Measurements from ENCODE around the gene MAP3K2.

MAP3K2 gene

DNA sequence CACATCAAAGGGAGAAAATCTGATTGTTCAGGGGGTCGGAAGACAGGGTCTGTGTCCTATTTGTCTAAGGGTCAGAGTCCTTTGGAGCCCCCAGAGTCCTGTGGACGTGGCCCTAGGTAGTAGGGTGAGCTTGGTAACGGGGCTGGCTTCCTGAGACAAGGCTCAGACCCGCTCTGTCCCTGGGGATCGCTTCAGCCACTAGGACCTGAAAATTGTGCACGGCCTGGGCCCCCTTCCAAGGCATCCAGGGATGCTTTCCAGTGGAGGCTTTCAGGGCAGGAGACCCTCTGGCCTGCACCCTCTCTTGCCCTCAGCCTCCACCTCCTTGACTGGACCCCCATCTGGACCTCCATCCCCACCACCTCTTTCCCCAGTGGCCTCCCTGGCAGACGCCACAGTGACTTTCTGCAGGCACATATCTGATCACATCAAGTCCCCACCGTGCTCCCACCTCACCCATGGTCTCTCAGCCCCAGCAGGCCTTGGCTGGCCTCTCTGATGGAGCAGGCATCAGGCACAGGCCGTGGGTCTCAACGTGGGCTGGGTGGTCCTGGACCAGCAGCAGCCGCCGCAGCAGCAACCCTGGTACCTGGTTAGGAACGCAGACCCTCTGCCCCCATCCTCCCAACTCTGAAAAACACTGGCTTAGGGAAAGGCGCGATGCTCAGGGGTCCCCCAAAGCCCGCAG, 34.2 kb upstream of the MAP3K2 start:
- H2BK5ac ChIP-seq (ENCODE audit: low read length) = no peak overlapping the region
- no CpG with 5 or more reads among the region's 16 CpGs for WGBS (ENCODE audit: extremely low coverage, insufficient coverage, low lambda C conversion rate)
- no peak overlapping the region for H2BK15ac ChIP-seq (replicated peaks; ENCODE audit: low read depth)
- no peak overlapping the region for H2BK120ac ChIP-seq (ENCODE audit: low read depth, low read length)
- H3K18ac ChIP-seq (ENCODE audit: low read length) = no peak overlapping the region
- H3K27me3 ChIP-seq (ENCODE audit: insufficient read depth, low read length, poor library complexity) = no peaks in the 10 kb centered on the region
- no peak overlapping the region for H4K5ac ChIP-seq (ENCODE audit: low read length)
- H2AK5ac ChIP-seq (ENCODE audit: low read length) = no peak overlapping the region
- no peak overlapping the region for H3K4me2 ChIP-seq (ENCODE audit: low read length)
- H3K4me1 ChIP-seq (ENCODE audit: control insufficient read depth, low read depth, low read length) = no peaks in the 10 kb centered on the region
- H3K27ac ChIP-seq (ENCODE audit: low read depth, low read length) = no peak overlapping the region
- H3K36me3 ChIP-seq (ENCODE audit: control insufficient read depth, insufficient read depth, low read length) = no peaks in the 10 kb centered on the region
- H3K23ac ChIP-seq (ENCODE audit: low read length) = no peak overlapping the region
- H3K79me2 ChIP-seq (ENCODE audit: control insufficient read depth, insufficient read depth, low read length) = no peaks in the 10 kb centered on the region
- no peak overlapping the region for H4K8ac ChIP-seq (ENCODE audit: low read depth, low read length)
- no peak overlapping the region for H3K4me3 ChIP-seq (ENCODE audit: low read length)
- H3K56ac ChIP-seq (ENCODE audit: low read length) = no peak overlapping the region
- no peak for DNase-seq
- no peak overlapping the region for H3K9ac ChIP-seq (ENCODE audit: low read length)
- no peak overlapping the region for H3K4ac ChIP-seq (ENCODE audit: low read depth, low read length)
- no peaks in the 10 kb centered on the region for H3K79me1 ChIP-seq (ENCODE audit: low read length)

DNA sequence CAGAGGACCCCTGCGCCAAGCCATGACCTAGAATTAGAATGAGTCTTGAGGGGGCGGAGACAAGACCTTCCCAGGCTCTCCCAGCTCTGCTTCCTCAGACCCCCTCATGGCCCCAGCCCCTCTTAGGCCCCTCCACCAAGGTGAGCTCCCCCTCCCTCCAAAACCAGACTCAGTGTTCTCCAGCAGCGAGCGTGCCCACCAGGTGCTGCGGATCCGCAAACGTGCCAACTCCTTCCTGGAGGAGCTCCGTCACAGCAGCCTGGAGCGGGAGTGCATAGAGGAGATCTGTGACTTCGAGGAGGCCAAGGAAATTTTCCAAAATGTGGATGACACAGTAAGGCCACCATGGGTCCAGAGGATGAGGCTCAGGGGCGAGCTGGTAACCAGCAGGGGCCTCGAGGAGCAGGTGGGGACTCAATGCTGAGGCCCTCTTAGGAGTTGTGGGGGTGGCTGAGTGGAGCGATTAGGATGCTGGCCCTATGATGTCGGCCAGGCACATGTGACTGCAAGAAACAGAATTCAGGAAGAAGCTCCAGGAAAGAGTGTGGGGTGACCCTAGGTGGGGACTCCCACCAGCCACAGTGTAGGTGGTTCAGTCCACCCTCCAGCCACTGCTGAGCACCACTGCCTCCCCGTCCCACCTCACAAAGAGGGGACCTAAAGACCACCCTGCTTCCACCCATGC, 33.5 kb upstream of the MAP3K2 start:
- H3K27ac ChIP-seq (ENCODE audit: low read depth, low read length) = no peak overlapping the region
- H2BK120ac ChIP-seq (ENCODE audit: low read depth, low read length) = no peak overlapping the region

DNA sequence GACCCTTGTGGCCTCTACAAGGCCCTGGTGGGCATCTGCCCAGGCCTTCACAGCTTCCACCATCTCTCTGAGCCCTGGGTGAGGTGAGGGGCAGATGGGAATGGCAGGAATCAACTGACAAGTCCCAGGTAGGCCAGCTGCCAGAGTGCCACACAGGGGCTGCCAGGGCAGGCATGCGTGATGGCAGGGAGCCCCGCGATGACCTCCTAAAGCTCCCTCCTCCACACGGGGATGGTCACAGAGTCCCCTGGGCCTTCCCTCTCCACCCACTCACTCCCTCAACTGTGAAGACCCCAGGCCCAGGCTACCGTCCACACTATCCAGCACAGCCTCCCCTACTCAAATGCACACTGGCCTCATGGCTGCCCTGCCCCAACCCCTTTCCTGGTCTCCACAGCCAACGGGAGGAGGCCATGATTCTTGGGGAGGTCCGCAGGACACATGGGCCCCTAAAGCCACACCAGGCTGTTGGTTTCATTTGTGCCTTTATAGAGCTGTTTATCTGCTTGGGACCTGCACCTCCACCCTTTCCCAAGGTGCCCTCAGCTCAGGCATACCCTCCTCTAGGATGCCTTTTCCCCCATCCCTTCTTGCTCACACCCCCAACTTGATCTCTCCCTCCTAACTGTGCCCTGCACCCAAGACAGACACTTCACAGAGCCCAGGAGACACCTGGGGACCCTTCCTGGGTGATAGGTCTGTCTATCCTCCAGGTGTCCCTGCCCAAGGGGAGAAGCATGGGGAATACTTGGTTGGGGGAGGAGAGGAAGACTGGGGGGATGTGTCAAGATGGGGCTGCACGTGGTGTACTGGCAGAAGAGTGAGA, 32.5 kb upstream of the MAP3K2 start:
- WGBS (ENCODE audit: extremely low coverage, insufficient coverage, low lambda C conversion rate) = no CpG with 5 or more reads among the region's 8 CpGs
- H2AK5ac ChIP-seq (ENCODE audit: low read length) = no peak overlapping the region
- DNase-seq = no peak
- no peak overlapping the region for H3K4me2 ChIP-seq (ENCODE audit: low read length)
- H3K36me3 ChIP-seq (ENCODE audit: control insufficient read depth, insufficient read depth, low read length) = no peaks in the 10 kb centered on the region
- no peak overlapping the region for H2BK120ac ChIP-seq (ENCODE audit: low read depth, low read length)
- H3K79me1 ChIP-seq (ENCODE audit: low read length) = no peaks in the 10 kb centered on the region
- H3K9ac ChIP-seq (ENCODE audit: low read length) = no peak overlapping the region
- H3K27me3 ChIP-seq (ENCODE audit: insufficient read depth, low read length, poor library complexity) = no peaks in the 10 kb centered on the region
- H4K5ac ChIP-seq (ENCODE audit: low read length) = no peak overlapping the region
- no peak overlapping the region for H3K4me3 ChIP-seq (ENCODE audit: low read length)
- no peak overlapping the region for H3K23ac ChIP-seq (ENCODE audit: low read length)
- no peak overlapping the region for H3K56ac ChIP-seq (ENCODE audit: low read length)
- H3K27ac ChIP-seq (ENCODE audit: low read depth, low read length) = no peak overlapping the region
- H2BK5ac ChIP-seq (ENCODE audit: low read length) = no peak overlapping the region
- H3K4me1 ChIP-seq (ENCODE audit: control insufficient read depth, low read depth, low read length) = no peaks in the 10 kb centered on the region
- no peak overlapping the region for H4K8ac ChIP-seq (ENCODE audit: low read depth, low read length)
- H3K18ac ChIP-seq (ENCODE audit: low read length) = no peak overlapping the region
- H3K4ac ChIP-seq (ENCODE audit: low read depth, low read length) = no peak overlapping the region
- no peak overlapping the region for H2BK15ac ChIP-seq (replicated peaks; ENCODE audit: low read depth)
- no peaks in the 10 kb centered on the region for H3K79me2 ChIP-seq (ENCODE audit: control insufficient read depth, insufficient read depth, low read length)

More for the DNA sequence above, 33.5 kb upstream of the MAP3K2 start:
- Histone ChIP-seq H3K4me1 (ENCODE audit: control insufficient read depth, low read depth, low read length) (no peaks in the 10 kb centered on the region), H2BK5ac (ENCODE audit: low read length) (no peak overlapping the region), H3K9ac (ENCODE audit: low read length) (no peak overlapping the region), H3K4me2 (ENCODE audit: low read length) (no peak overlapping the region), H3K79me2 (ENCODE audit: control insufficient read depth, insufficient read depth, low read length) (no peaks in the 10 kb centered on the region), H3K36me3 (ENCODE audit: control insufficient read depth, insufficient read depth, low read length) (no peaks in the 10 kb centered on the region), H3K27me3 (ENCODE audit: insufficient read depth, low read length, poor library complexity) (no peaks in the 10 kb centered on the region), H2BK15ac (replicated peaks; ENCODE audit: low read depth) (no peak overlapping the region), H3K23ac (ENCODE audit: low read length) (no peak overlapping the region), H3K79me1 (ENCODE audit: low read length) (no peaks in the 10 kb centered on the region), H2AK5ac (ENCODE audit: low read length) (no peak overlapping the region), H4K8ac (ENCODE audit: low read depth, low read length) (no peak overlapping the region), H3K18ac (ENCODE audit: low read length) (no peak overlapping the region), H3K4ac (ENCODE audit: low read depth, low read length) (no peak overlapping the region), H4K5ac (ENCODE audit: low read length) (no peak overlapping the region), H3K4me3 (ENCODE audit: low read length) (no peak overlapping the region), H3K56ac (ENCODE audit: low read length) (no peak overlapping the region)
- WGBS (ENCODE audit: extremely low coverage, insufficient coverage, low lambda C conversion rate) = no CpG with 5 or more reads among the region's 15 CpGs
- no peak for DNase-seq

DNA sequence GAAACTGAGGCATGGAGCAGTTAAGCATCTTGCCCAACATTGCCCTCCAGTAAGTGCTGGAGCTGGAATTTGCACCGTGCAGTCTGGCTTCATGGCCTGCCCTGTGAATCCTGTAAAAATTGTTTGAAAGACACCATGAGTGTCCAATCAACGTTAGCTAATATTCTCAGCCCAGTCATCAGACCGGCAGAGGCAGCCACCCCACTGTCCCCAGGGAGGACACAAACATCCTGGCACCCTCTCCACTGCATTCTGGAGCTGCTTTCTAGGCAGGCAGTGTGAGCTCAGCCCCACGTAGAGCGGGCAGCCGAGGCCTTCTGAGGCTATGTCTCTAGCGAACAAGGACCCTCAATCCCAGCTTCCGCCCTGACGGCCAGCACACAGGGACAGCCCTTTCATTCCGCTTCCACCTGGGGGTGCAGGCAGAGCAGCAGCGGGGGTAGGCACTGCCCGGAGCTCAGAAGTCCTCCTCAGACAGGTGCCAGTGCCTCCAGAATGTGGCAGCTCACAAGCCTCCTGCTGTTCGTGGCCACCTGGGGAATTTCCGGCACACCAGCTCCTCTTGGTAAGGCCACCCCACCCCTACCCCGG, 31.8 kb upstream of the MAP3K2 start:
- no peak overlapping the region for H3K56ac ChIP-seq (ENCODE audit: low read length)
- DNase-seq = no peak
- no peak overlapping the region for H4K5ac ChIP-seq (ENCODE audit: low read length)
- no peak overlapping the region for H3K4ac ChIP-seq (ENCODE audit: low read depth, low read length)
- H3K4me1 ChIP-seq (ENCODE audit: control insufficient read depth, low read depth, low read length) = no peaks in the 10 kb centered on the region
- H3K27me3 ChIP-seq (ENCODE audit: insufficient read depth, low read length, poor library complexity) = no peaks in the 10 kb centered on the region
- no peak overlapping the region for H2AK5ac ChIP-seq (ENCODE audit: low read length)
- no peak overlapping the region for H2BK5ac ChIP-seq (ENCODE audit: low read length)
- H4K8ac ChIP-seq (ENCODE audit: low read depth, low read length) = no peak overlapping the region
- no peak overlapping the region for H3K18ac ChIP-seq (ENCODE audit: low read length)
- no peak overlapping the region for H3K27ac ChIP-seq (ENCODE audit: low read depth, low read length)
- H3K79me2 ChIP-seq (ENCODE audit: control insufficient read depth, insufficient read depth, low read length) = no peaks in the 10 kb centered on the region
- H2BK15ac ChIP-seq (replicated peaks; ENCODE audit: low read depth) = no peak overlapping the region
- H3K4me2 ChIP-seq (ENCODE audit: low read length) = no peak overlapping the region
- H2BK120ac ChIP-seq (ENCODE audit: low read depth, low read length) = no peak overlapping the region
- H3K9ac ChIP-seq (ENCODE audit: low read length) = no peak overlapping the region
- H3K79me1 ChIP-seq (ENCODE audit: low read length) = no peaks in the 10 kb centered on the region
- no peaks in the 10 kb centered on the region for H3K36me3 ChIP-seq (ENCODE audit: control insufficient read depth, insufficient read depth, low read length)
- no peak overlapping the region for H3K23ac ChIP-seq (ENCODE audit: low read length)
- H3K4me3 ChIP-seq (ENCODE audit: low read length) = no peak overlapping the region
- WGBS (ENCODE audit: extremely low coverage, insufficient coverage, low lambda C conversion rate) = no CpG with 5 or more reads among the region's 15 CpGs

DNA sequence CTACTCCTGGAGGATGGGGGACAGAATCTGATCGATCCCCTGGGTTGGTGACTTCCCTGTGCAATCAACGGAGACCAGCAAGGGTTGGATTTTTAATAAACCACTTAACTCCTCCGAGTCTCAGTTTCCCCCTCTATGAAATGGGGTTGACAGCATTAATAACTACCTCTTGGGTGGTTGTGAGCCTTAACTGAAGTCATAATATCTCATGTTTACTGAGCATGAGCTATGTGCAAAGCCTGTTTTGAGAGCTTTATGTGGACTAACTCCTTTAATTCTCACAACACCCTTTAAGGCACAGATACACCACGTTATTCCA, 31.3 kb upstream of the MAP3K2 start:
- Histone ChIP-seq H3K56ac (ENCODE audit: low read length) (no peak overlapping the region), H3K23ac (ENCODE audit: low read length) (no peak overlapping the region), H3K79me2 (ENCODE audit: control insufficient read depth, insufficient read depth, low read length) (no peaks in the 10 kb centered on the region), H2BK15ac (replicated peaks; ENCODE audit: low read depth) (no peak overlapping the region), H3K36me3 (ENCODE audit: control insufficient read depth, insufficient read depth, low read length) (no peaks in the 10 kb centered on the region), H3K9ac (ENCODE audit: low read length) (no peak overlapping the region), H3K4me1 (ENCODE audit: control insufficient read depth, low read depth, low read length) (no peaks in the 10 kb centered on the region), H2BK120ac (ENCODE audit: low read depth, low read length) (no peak overlapping the region), H2BK5ac (ENCODE audit: low read length) (no peak overlapping the region), H3K79me1 (ENCODE audit: low read length) (no peaks in the 10 kb centered on the region), H3K18ac (ENCODE audit: low read length) (no peak overlapping the region), H3K4me3 (ENCODE audit: low read length) (no peak overlapping the region), H2AK5ac (ENCODE audit: low read length) (no peak overlapping the region), H3K27ac (ENCODE audit: low read depth, low read length) (no peak overlapping the region), H4K8ac (ENCODE audit: low read depth, low read length) (no peak overlapping the region), H3K4me2 (ENCODE audit: low read length) (no peak overlapping the region), H3K27me3 (ENCODE audit: insufficient read depth, low read length, poor library complexity) (no peaks in the 10 kb centered on the region), H3K4ac (ENCODE audit: low read depth, low read length) (no peak overlapping the region), H4K5ac (ENCODE audit: low read length) (no peak overlapping the region)
- no peak for DNase-seq
- no CpG with 5 or more reads among the region's 4 CpGs for WGBS (ENCODE audit: extremely low coverage, insufficient coverage, low lambda C conversion rate)

Measured in mesendoderm (in vitro differentiated cells).